ENCODE data around the gene METTL1. TPM values are rescaled to one million over a fixed set of nuclear protein-coding genes. Genes with fewer than 3 reads are reported as not detected.
A peak's percentile ranks its signal among the peaks of the same experiment; 100 is the strongest.

METTL1 gene
- total and polyA plus RNA-seq, 9 of the 15 experiments (the other 6 are each of a cell fraction or from before 2014, with no cell fraction given) = 12.6 to 65.9 (median 39.2) TPM

- H4K20me1 ChIP-seq (replicated peaks; ENCODE audit: control insufficient read depth, insufficient read depth, low read length) = no peaks in the 10 kb centered on the region; the same call in 1 of the 2 replicates
- no peaks in the 10 kb centered on the region for H3K9me3 ChIP-seq (replicated peaks; ENCODE audit: control insufficient read depth, insufficient read depth, low read depth, low read length)
- H3K4me1 ChIP-seq (replicated peaks in 1 of 2; ENCODE audit: control insufficient read depth in 2 of 2, insufficient read depth in 2 of 2, low read length in 2 of 2) = peaks cover 14 to 28% of the 10 kb centered on the region in 2 experiments; a peak in 3 of 5 replicates
- FAIRE-seq (no peak), ATAC-seq (no peak), DNase-seq (ENCODE audit: extremely low read depth in 1 of 4, low spot score in 3 of 4) (no peak)
- ChIA-PET POLR2A (interaction anchor here (0.7 to 1.9 kb wide), 2 partner anchors 10 to 31 kb away, joined by 4 to 5 read pairs; no protein-coding TSS in a partner anchor), CTCF (ENCODE audit: low intra/inter-chr PET ratio) (interaction anchor here (0.7 kb wide), 1 partner anchor 95 kb away, joined by 3 read pairs; no protein-coding TSS in a partner anchor)
- BruUV-seq (replicated peaks) = no TSS peak
- H2AFZ ChIP-seq (ENCODE audit: low read depth, low read length) = no peak overlapping the region
- intact Hi-C loops (cut with micrococcal nuclease) (no loop called here), in situ Hi-C loops (cut with MboI) (no loop called here)
- H3K4me3 ChIP-seq = no peak overlapping the region
- H3K27ac ChIP-seq (ENCODE audit: extremely low read depth, low read depth, low read length) = no peak overlapping the region
- no peaks in the 10 kb centered on the region for H3K79me2 ChIP-seq (ENCODE audit: control insufficient read depth, insufficient read depth, low read length)
- no peak overlapping the region for H3K4me2 ChIP-seq (ENCODE audit: insufficient read depth, low read length)
- H3K27me3 ChIP-seq (ENCODE audit: control insufficient read depth in 2 of 2, insufficient read depth in 2 of 2, low read length in 2 of 2) = no peaks in the 10 kb centered on the region
- H3K9me1 ChIP-seq (ENCODE audit: control insufficient read depth, insufficient read depth, low read length) = peaks cover 6% of the 10 kb centered on the region
- WGBS (ENCODE audit: insufficient coverage, low coverage, missing lambda C conversion rate) = 48% methylated on average over 14 of the region's 14 CpGs
- TF ChIP-seq ZNF134 (CRISPR knock-in tag; conservative IDR thresholded peaks at IDR 0.05) (no peak), ZNF354B (CRISPR knock-in tag; IDR thresholded peaks at IDR 0.05) (no peak)
- H3K9ac ChIP-seq (ENCODE audit: insufficient read depth in 1 of 2, low read depth in 2 of 2, low read length in 2 of 2) = peak overlapping the region in 1 of 2 experiments; percentile 10; a peak in 1 of 4 replicates
- no peaks in the 10 kb centered on the region for H3K36me3 ChIP-seq (ENCODE audit: control insufficient read depth, insufficient read depth, low read length)
Measured at GRCh38 chr12:57813111-57813970, 41.4 kb upstream of the METTL1 start.

All from K562 (cell line).